H1 (cell line): ENCODE results near the gene TEAD1. TPM values are rescaled to one million over a fixed set of nuclear protein-coding genes. Genes with fewer than 3 reads are reported as not detected.

ENCODE experiments used
- CTCF ChIA-PET: fragments of 300-600 bp; sonication (Branson Sonifier 250); formaldehyde crosslinking; loops from one replicate; lab custom pipeline; 2021; ENCODE audit not compliant: partially characterized antibody; lab: Charles Lee
- POLR2A ChIA-PET: fragments of 300-600 bp; sonication (Branson Sonifier 250); formaldehyde crosslinking; loops from one replicate; lab custom pipeline; 2021; ENCODE audit warnings: inconsistent platforms; ENCODE audit not compliant: partially characterized antibody; lab: Charles Lee
- DNase-seq, 2 experiments: peaks; one replicate each; pipeline versions ENCODE4 v3.0.0 to v3.0.0-alpha.2; 2010 to 2022; ENCODE audit warnings: low spot score in 2 of 2, low read depth in 1 of 2, mixed read lengths in 1 of 2
- FAIRE-seq: peaks from 2 replicates; lab custom pipeline; 2011; peaks lifted over from hg19 to GRCh38; lab: Jason Lieb, UNC
- H2AFZ ChIP-seq: 2 replicates; pipeline ENCODE4 v1.8.1; 2012; ENCODE audit warnings: low read length, inconsistent platforms
- H2AK5ac ChIP-seq: 2 replicates; pipeline ENCODE4 v1.6.1; 2013; ENCODE audit warnings: low read depth, low read length
- H2BK120ac ChIP-seq: replicated peaks from 2 replicates; pipeline ENCODE3; 2013; ENCODE audit warnings: low read depth, low read length, inconsistent platforms
- H2BK12ac ChIP-seq: 2 replicates; pipeline ENCODE4 v1.6.1; 2013; ENCODE audit warnings: low read depth, low read length
- H2BK15ac ChIP-seq: 2 replicates; pipeline ENCODE4 v1.6.1; 2013; ENCODE audit warnings: low read length
- H2BK20ac ChIP-seq: 2 replicates; pipeline ENCODE4 v1.6.1; 2013; ENCODE audit warnings: low read length
- H2BK5ac ChIP-seq: 2 replicates; pipeline ENCODE4 v1.6.1; 2013; ENCODE audit warnings: low read depth, low read length
- H3K14ac ChIP-seq: 2 replicates; pipeline ENCODE4 v1.6.1; 2013; ENCODE audit warnings: inconsistent platforms; ENCODE audit not compliant: insufficient read length
- H3K18ac ChIP-seq: 2 replicates; pipeline ENCODE4 v1.6.1; 2013; ENCODE audit warnings: low read length; ENCODE audit errors: extremely low read depth
- H3K23ac ChIP-seq: 2 replicates; pipeline ENCODE4 v1.6.1; 2013; ENCODE audit warnings: inconsistent platforms; ENCODE audit not compliant: insufficient read length
- H3K23me2 ChIP-seq: 2 replicates; pipeline ENCODE4 v1.6.1; 2013; ENCODE audit warnings: low read depth, low read length
- H3K27ac ChIP-seq: 2 replicates; pipeline ENCODE4 v1.6.1; 2011; ENCODE audit warnings: low read depth, low read length, inconsistent platforms
- H3K27me3 ChIP-seq, 4 experiments: replicated peaks in 1 of 4; 1 replicate in 1 of 4; 2 replicates in 3 of 4; pipeline versions ENCODE4 v1.6.1 to v1.8.1; 2011 to 2013; ENCODE audit warnings: low read length in 3 of 4, mild to moderate bottlenecking in 3 of 4, inconsistent platforms in 2 of 4, mixed read lengths in 2 of 4, moderate library complexity in 1 of 4; ENCODE audit not compliant: control insufficient read depth in 3 of 4, insufficient read depth in 3 of 4; ENCODE audit errors: extremely low read depth in 1 of 4
- H3K36me3 ChIP-seq, 4 experiments: 2 replicates each; pipeline versions ENCODE4 v1.6.1 to v1.8.1; 2011 to 2013; ENCODE audit warnings: mild to moderate bottlenecking in 4 of 4, low read length in 3 of 4, moderate library complexity in 2 of 4, control low read depth in 1 of 4, inconsistent platforms in 1 of 4; ENCODE audit not compliant: insufficient read depth in 4 of 4, control insufficient read depth in 2 of 4
- H3K4ac ChIP-seq: replicated peaks from 2 replicates; pipeline ENCODE3; 2013; ENCODE audit warnings: low read length, low read depth, mixed read lengths, inconsistent platforms; ENCODE audit not compliant: insufficient read length
- H3K4me1 ChIP-seq, 4 experiments: replicated peaks in 1 of 4; 1 replicate in 1 of 4; 2 replicates in 3 of 4; pipeline versions ENCODE4 v1.6.1 to v1.8.1; 2011 to 2013; ENCODE audit warnings: low read length in 3 of 4, inconsistent platforms in 2 of 4, mixed read lengths in 1 of 4; ENCODE audit not compliant: insufficient read depth in 4 of 4, control insufficient read depth in 3 of 4
- H3K4me2 ChIP-seq, 2 experiments: 2 replicates each; pipeline versions ENCODE4 v1.6.1 to v1.8.1; 2011 to 2013; ENCODE audit warnings: low read depth in 2 of 2, low read length in 2 of 2, control low read depth in 1 of 2, inconsistent platforms in 1 of 2, mild to moderate bottlenecking in 1 of 2; ENCODE audit not compliant: insufficient read depth in 1 of 2
- H3K4me3 ChIP-seq, 4 experiments: fragments of 200-600, 300-600 bp in 1 of 4; sonication (generic), shearing (Covaris generic), sonication (Bioruptor Twin) in 1 of 4; 2 replicates each; pipeline versions ENCODE4 v1.5.1 to v1.8.1; 2011 to 2016; ENCODE audit warnings: low read length in 4 of 4, low read depth in 3 of 4, control low read depth in 2 of 4, inconsistent platforms in 2 of 4, mild to moderate bottlenecking in 2 of 4, mixed read lengths in 1 of 4, moderate library complexity in 1 of 4; ENCODE audit not compliant: insufficient read depth in 2 of 4; ENCODE audit errors: extremely low read depth in 1 of 4
- H3K56ac ChIP-seq: replicated peaks from 2 replicates; pipeline ENCODE3; 2013; ENCODE audit warnings: low read depth, mild to moderate bottlenecking, mixed read lengths, low read length, inconsistent platforms; ENCODE audit not compliant: insufficient read length
- H3K79me1 ChIP-seq: 2 replicates; pipeline ENCODE4 v1.6.1; 2013; ENCODE audit warnings: low read depth, low read length, control low read depth
- H3K79me2 ChIP-seq, 2 experiments: 2 replicates each; pipeline versions ENCODE4 v1.6.1 to v1.8.1; 2012 to 2013; ENCODE audit warnings: low read length in 2 of 2, mild to moderate bottlenecking in 2 of 2, inconsistent platforms in 1 of 2; ENCODE audit not compliant: insufficient read depth in 2 of 2, control insufficient read depth in 1 of 2
- H3K9ac ChIP-seq, 4 experiments: replicated peaks in 1 of 4; 1 replicate in 1 of 4; 2 replicates in 3 of 4; pipeline versions ENCODE4 v1.6.1 to v1.8.1; 2011 to 2013; ENCODE audit warnings: low read depth in 3 of 4, low read length in 3 of 4, control low read depth in 2 of 4, mild to moderate bottlenecking in 2 of 4, moderate library complexity in 2 of 4, inconsistent platforms in 1 of 4; ENCODE audit errors: extremely low read depth in 1 of 4
- H3K9me3 ChIP-seq, 2 experiments: 2 replicates each; pipeline versions ENCODE4 v1.6.1 to v1.8.1; 2012 to 2013; ENCODE audit warnings: mild to moderate bottlenecking in 2 of 2, moderate library complexity in 2 of 2, control low read depth in 1 of 2, inconsistent platforms in 1 of 2, low read depth in 1 of 2, low read length in 1 of 2, mixed read lengths in 1 of 2; ENCODE audit not compliant: insufficient read depth in 2 of 2
- H4K20me1 ChIP-seq, 2 experiments: replicated peaks in 1 of 2; 2 replicates each; pipeline versions ENCODE3 to v1.8.1; 2011 to 2013; ENCODE audit warnings: inconsistent platforms in 2 of 2, low read length in 2 of 2, mild to moderate bottlenecking in 1 of 2; ENCODE audit not compliant: insufficient read depth in 2 of 2, control insufficient read depth in 1 of 2
- H4K5ac ChIP-seq: 2 replicates; pipeline ENCODE4 v1.6.1; 2013; ENCODE audit warnings: low read length, low read depth, mixed read lengths, inconsistent platforms; ENCODE audit not compliant: insufficient read length
- H4K8ac ChIP-seq: 2 replicates; pipeline ENCODE4 v1.8.0; 2013; ENCODE audit warnings: mild to moderate bottlenecking, moderate library complexity, low read length, inconsistent platforms; ENCODE audit not compliant: insufficient read depth; ENCODE audit errors: extremely low read depth
- H4K91ac ChIP-seq: replicated peaks from 2 replicates; pipeline ENCODE3; 2013; ENCODE audit warnings: low read length, mixed read lengths, inconsistent platforms; ENCODE audit not compliant: insufficient read length
- BRCA1 ChIP-seq: IDR thresholded peaks from 2 replicates; pipeline ENCODE4 v1.6.1; 2012; ENCODE audit warnings: low read depth, low read length, improper control_type of control experiment
- CBX8 ChIP-seq: fragments of 300-800, 300-1000 bp; sonication (generic); IDR thresholded peaks from 2 replicates; pipeline ENCODE4 v1.7.1; 2016; ENCODE audit warnings: low read depth, low read length, borderline replicate concordance
- FOSL1 ChIP-seq: IDR thresholded peaks from 2 replicates; pipeline ENCODE4 v1.6.1; 2011; ENCODE audit warnings: mild to moderate bottlenecking, low read depth, low read length, moderate library complexity; ENCODE audit not compliant: insufficient read depth
- HDAC6 ChIP-seq: IDR thresholded peaks from one replicate; pipeline ENCODE4 v1.7.1; 2012; ENCODE audit warnings: low read depth, mild to moderate bottlenecking, inconsistent platforms, low read length, moderate library complexity
- JUND ChIP-seq: IDR thresholded peaks from 2 replicates; pipeline ENCODE4 v1.6.1; 2011; ENCODE audit warnings: mild to moderate bottlenecking, improper control_type of control experiment, low read length
- RAD21 ChIP-seq, 2 experiments: IDR thresholded peaks in 1 of 2; conservative IDR thresholded peaks in 1 of 2; 2 replicates each; pipeline ENCODE4 v1.6.1; 2011; ENCODE audit warnings: low read depth in 2 of 2, low read length in 2 of 2, improper control_type of control experiment in 1 of 2, inconsistent platforms in 1 of 2, mild to moderate bottlenecking in 1 of 2, moderate library complexity in 1 of 2
- RFX5 ChIP-seq: IDR thresholded peaks from 2 replicates; pipeline ENCODE4 v1.6.1; 2011; ENCODE audit warnings: low read depth, low read length, improper control_type of control experiment, borderline replicate concordance
- TBP ChIP-seq: IDR thresholded peaks from 2 replicates; pipeline ENCODE4 v1.6.1; 2011; ENCODE audit warnings: low read depth, low read length, improper control_type of control experiment
- TCF12 ChIP-seq: IDR thresholded peaks from 2 replicates; pipeline ENCODE4 v1.6.1; 2011; ENCODE audit warnings: low read depth, mild to moderate bottlenecking, low read length
- WGBS, 2 experiments: shearing (Covaris generic) in 1 of 2; methylation state at CpG; one replicate each; pipeline versions ENCODE4 v1.1.6 to v1.1.7; 2013 to 2015; ENCODE audit warnings: low lambda C conversion rate in 2 of 2, mixed read lengths in 2 of 2, inconsistent platforms in 1 of 2, low coverage in 1 of 2, missing lambda C conversion rate in 1 of 2; ENCODE audit not compliant: insufficient replicate concordance in 2 of 2, insufficient coverage in 1 of 2, insufficient read length in 1 of 2; ENCODE audit errors: extremely low coverage in 1 of 2, missing lambda C conversion rate in 1 of 2; 5-methylcytosine and 5-hydroxymethylcytosine counted together
- polyA plus RNA-seq, 7 experiments: library from polyadenylated mRNA; depleted of rRNA in 3 of 7; stranded (reverse) in 5 of 7; unstranded in 2 of 7; fragments of >200 nt in 5 of 7; fragments of 200-250 nt in 2 of 7; gene quantifications; 1 replicate in 5 of 7; 2 replicates in 1 of 7; 4 replicates in 1 of 7; pipeline versions ENCODE4 v1.2.1 to v1.2.3, GENCODE V29; 2011 to 2013; ENCODE audit warnings: missing spikeins in 2 of 7, mixed read lengths in 2 of 7
- total RNA-seq: library from RNA; stranded (reverse); fragmentation: NEBNext Ultra II Directional; extraction: Animal tissue kit (Norgen Biotek cat#: 25700); gene quantifications from 2 replicates; pipeline ENCODE4 v1.2.1, GENCODE V29; 2021

TEAD1 gene
- total and polyA plus RNA-seq, 2 of the 8 experiments (the other 6 are each of a cell fraction or from before 2014, with no cell fraction given): 15.6 to 67.4 TPM

DNA sequence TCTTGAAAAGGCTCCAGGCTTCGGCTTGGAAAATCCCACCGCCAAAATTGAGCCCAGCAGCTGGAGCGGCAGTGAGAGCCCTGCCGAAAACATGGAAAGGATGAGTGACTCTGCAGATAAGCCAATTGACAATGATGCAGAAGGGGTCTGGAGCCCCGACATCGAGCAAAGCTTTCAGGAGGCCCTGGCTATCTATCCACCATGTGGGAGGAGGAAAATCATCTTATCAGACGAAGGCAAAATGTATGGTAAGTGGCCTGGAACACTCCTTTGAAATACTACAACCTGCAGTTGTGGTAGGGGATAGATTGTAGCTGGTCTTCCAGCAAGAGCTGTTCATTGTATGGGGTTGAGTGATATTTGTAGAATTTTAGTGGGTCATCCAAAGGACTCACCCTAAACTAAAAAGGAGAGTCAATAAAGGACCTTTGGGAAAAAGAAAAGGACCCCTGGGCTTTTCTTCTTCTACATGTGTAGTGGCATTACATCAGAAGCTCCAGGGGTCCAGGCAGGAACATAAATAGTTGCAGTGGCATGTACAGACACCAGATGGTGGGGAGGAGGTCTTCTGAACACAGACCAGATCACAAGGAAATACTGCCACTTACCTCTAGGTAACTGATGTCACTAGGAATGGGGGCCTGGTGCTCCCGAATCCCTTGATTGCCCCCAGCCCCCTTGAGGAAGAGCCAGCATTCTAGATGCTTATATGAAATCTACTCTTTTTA, 90.1 kb downstream of the TEAD1 start:
- no peaks in the 10 kb centered on the region for H3K27me3 ChIP-seq
- H3K14ac ChIP-seq: no peak overlapping the region
- H2AFZ ChIP-seq: no peak overlapping the region
- H3K56ac ChIP-seq: no peak overlapping the region
- TF ChIP-seq CBX8 (no peak), TBP (no peak), TCF12 (no peak), JUND (no peak), BRCA1 (no peak), RFX5 (no peak), FOSL1 (no peak), HDAC6 (no peak), RAD21 (IDR thresholded peaks at IDR 0.05 in 1 of 2, conservative IDR thresholded peaks at IDR 0.05 in 1 of 2; ENCODE audit: low read depth in 2 of 2, low read length in 2 of 2) (no peak)
- H2BK15ac ChIP-seq: no peak overlapping the region
- H3K79me2 ChIP-seq: peaks cover 0 to 72% of the 10 kb centered on the region in 2 experiments; a peak in 3 of 4 replicates
- no peak overlapping the region for H3K4me3 ChIP-seq
- no peak overlapping the region for H2BK120ac ChIP-seq
- no peak overlapping the region for H2BK5ac ChIP-seq
- FAIRE-seq: no peak
- DNase-seq: no peak
- no peak overlapping the region for H4K5ac ChIP-seq
- peaks cover 2 to 13% (median 7%) of the 10 kb centered on the region in 4 experiments; a peak in 2 of 8 replicates for H3K36me3 ChIP-seq
- H3K18ac ChIP-seq: no peak overlapping the region
- H3K23ac ChIP-seq: no peak overlapping the region
- H3K23me2 ChIP-seq: no peaks in the 10 kb centered on the region
- H3K9ac ChIP-seq: no peak overlapping the region
- H2AK5ac ChIP-seq: no peak overlapping the region
- no peak overlapping the region for H4K8ac ChIP-seq
- H3K27ac ChIP-seq: no peak overlapping the region
- H3K4me2 ChIP-seq: no peak overlapping the region
- H4K91ac ChIP-seq: no peak overlapping the region
- 89% methylated on average over 8 of the region's 8 CpGs; no CpG with 5 or more reads in 1 of the 2 experiments for WGBS, 2 experiments
- H2BK20ac ChIP-seq: no peak overlapping the region
- no peak overlapping the region for H2BK12ac ChIP-seq
- H4K20me1 ChIP-seq: peaks cover 0 to 5% of the 10 kb centered on the region in 2 experiments
- peaks cover 5% of the 10 kb centered on the region; the same call in 1 of the 2 replicates for H3K79me1 ChIP-seq
- CTCF ChIA-PET: interaction anchor here (0.8 to 2.2 kb wide), 3 partner anchors 9 to 125 kb away, joined by 5 to 6 read pairs (median 6); no protein-coding TSS in a partner anchor
- no peak overlapping the region for H3K4ac ChIP-seq
- H3K4me1 ChIP-seq: peaks cover 1 to 16% (median 4%) of the 10 kb centered on the region in 4 experiments; a peak in 6 of 7 replicates
- no peaks in the 10 kb centered on the region for H3K9me3 ChIP-seq
- POLR2A ChIA-PET: no interaction called here
